HL-60 (cell line): ENCODE results near the gene IZUMO4.

Experiments
- CTCF ChIP-seq: IDR thresholded peaks from one replicate; pipeline ENCODE4 v1.5.1; 2011; ENCODE audit warnings: low read length, control low read depth, inconsistent platforms; ENCODE audit not compliant: insufficient read depth
- GABPA ChIP-seq: IDR thresholded peaks from 2 replicates; pipeline ENCODE4 v1.6.1; 2012; ENCODE audit warnings: low read depth
- POLR2AphosphoS5 ChIP-seq: IDR thresholded peaks from 2 replicates; pipeline ENCODE4 v1.6.1; 2012; ENCODE audit warnings: low read depth
- REST ChIP-seq: IDR thresholded peaks from 2 replicates; pipeline ENCODE4 v1.6.1; 2012; ENCODE audit warnings: low read depth; ENCODE audit not compliant: insufficient replicate concordance

- TF ChIP-seq REST (no peak), CTCF (no peak), POLR2AphosphoS5 (no peak), GABPA (no peak)
These were observed 24.1 kb downstream of the IZUMO4 start for GRCh38 chr19:2120821-2121220.
